HG03103 (cell line): ENCODE data around the gene KCNMA1.
"Not testable (repeated sequence)": the region's sequence is repeated elsewhere in the genome, so short reads cannot be mapped to it uniquely, and the experiment has no call there.

Source experiments
- ATAC-seq: cut with Tn5 transposase; IDR thresholded peaks from one replicate; pipeline ENCODE4 v1.9.1; 2021; ENCODE audit warnings: low read depth; ENCODE audit not compliant: unreplicated experiment

Gene KCNMA1

GRCh38 chr10:77588886-77589285, 48.7 kb downstream of the KCNMA1 start:
- no peak for ATAC-seq

- no peak for ATAC-seq
Observed at GRCh38 chr10:77587416-77587790, 50.2 kb downstream of the KCNMA1 start.

GRCh38 chr10:77586719-77587415, 50.7 kb downstream of the KCNMA1 start:
- no peak for ATAC-seq

GRCh38 chr10:77584938-77585337, 52.7 kb downstream of the KCNMA1 start:
- no peak for ATAC-seq

- no peak for ATAC-seq
Observed at GRCh38 chr10:77583527-77583926, 54.1 kb downstream of the KCNMA1 start.

GRCh38 chr10:77582710-77583115, 54.9 kb downstream of the KCNMA1 start:
- ATAC-seq = no peak

GRCh38 chr10:77581738-77582137, 55.9 kb downstream of the KCNMA1 start:
- ATAC-seq = no peak

- no peak for ATAC-seq
Observed at GRCh38 chr10:77580482-77580881, 57.1 kb downstream of the KCNMA1 start.

- no peak for ATAC-seq
Observed at GRCh38 chr10:77578583-77579227, 58.9 kb downstream of the KCNMA1 start.

GRCh38 chr10:77577666-77578229, 59.9 kb downstream of the KCNMA1 start:
- ATAC-seq = no peak

- ATAC-seq = no peak
Observed at GRCh38 chr10:77576444-77577032, 61.1 kb downstream of the KCNMA1 start.

GRCh38 chr10:77576007-77576367, 61.6 kb downstream of the KCNMA1 start:
- ATAC-seq = no peak

GRCh38 chr10:77575271-77576006, 62.2 kb downstream of the KCNMA1 start:
- ATAC-seq = no peak

GRCh38 chr10:77574438-77574837, 63.2 kb downstream of the KCNMA1 start:
- ATAC-seq = no peak

GRCh38 chr10:77572520-77572919, 65.1 kb downstream of the KCNMA1 start:
- ATAC-seq = not testable (repeated sequence)

- no peak for ATAC-seq
Observed at GRCh38 chr10:77571490-77571889, 66.1 kb downstream of the KCNMA1 start.

- no peak for ATAC-seq
Observed at GRCh38 chr10:77566914-77567566, 70.6 kb downstream of the KCNMA1 start.

- no peak for ATAC-seq
Observed at GRCh38 chr10:77566236-77566635, 71.4 kb downstream of the KCNMA1 start.

- ATAC-seq = no peak
Observed at GRCh38 chr10:77565590-77566023, 72.0 kb downstream of the KCNMA1 start.
